Liver (tissue), 3 donors: Measurements from ENCODE around the gene JDP2.

Experiments used
- EGR1 ChIP-seq, 2 donors: IDR thresholded peaks; 2 replicates each; pipeline ENCODE4 v1.6.1; 2016 to 2018; ENCODE audit warnings: antibody characterized with exemption in 2 of 2, low read depth in 2 of 2
- JUND ChIP-seq, 2 donors: IDR thresholded peaks; 2 replicates each; pipeline ENCODE4 v1.6.1; 2016; ENCODE audit warnings: antibody characterized with exemption in 2 of 2
- RAD21 ChIP-seq, 2 donors: IDR thresholded peaks; 2 replicates each; pipeline ENCODE4 v1.6.1; 2016; ENCODE audit warnings: antibody characterized with exemption in 2 of 2, mild to moderate bottlenecking in 2 of 2
- TAF1 ChIP-seq: conservative IDR thresholded peaks from 2 replicates; pipeline ENCODE4 v1.6.1; 2016; ENCODE audit warnings: antibody characterized with exemption, mild to moderate bottlenecking
- YY1 ChIP-seq: IDR thresholded peaks from 2 replicates; pipeline ENCODE4 v1.6.1; 2016; ENCODE audit warnings: antibody characterized with exemption, mild to moderate bottlenecking
- TF ChIP-seq, protein P1 (sequence below): fragments of 150-350 bp; IDR thresholded peaks from 2 replicates; pipeline ENCODE4 v1.5.1; 2017; ENCODE audit warnings: improper control_type of control experiment, low read depth, low read length; ENCODE audit not compliant: missing input control
- TF ChIP-seq, protein P2 (sequence below): IDR thresholded peaks from 2 replicates; pipeline ENCODE4 v1.6.1; 2016; ENCODE audit warnings: antibody characterized with exemption
- TF ChIP-seq, protein P3 (sequence below): IDR thresholded peaks from 2 replicates; pipeline ENCODE4 v1.6.1; 2016; ENCODE audit warnings: antibody characterized with exemption
- TF ChIP-seq, protein P4 (sequence below): IDR thresholded peaks from 2 replicates; pipeline ENCODE4 v1.6.1; 2016; ENCODE audit warnings: antibody characterized with exemption
- donor health status: healthy.
- donor health status: healthy.

DNA sequence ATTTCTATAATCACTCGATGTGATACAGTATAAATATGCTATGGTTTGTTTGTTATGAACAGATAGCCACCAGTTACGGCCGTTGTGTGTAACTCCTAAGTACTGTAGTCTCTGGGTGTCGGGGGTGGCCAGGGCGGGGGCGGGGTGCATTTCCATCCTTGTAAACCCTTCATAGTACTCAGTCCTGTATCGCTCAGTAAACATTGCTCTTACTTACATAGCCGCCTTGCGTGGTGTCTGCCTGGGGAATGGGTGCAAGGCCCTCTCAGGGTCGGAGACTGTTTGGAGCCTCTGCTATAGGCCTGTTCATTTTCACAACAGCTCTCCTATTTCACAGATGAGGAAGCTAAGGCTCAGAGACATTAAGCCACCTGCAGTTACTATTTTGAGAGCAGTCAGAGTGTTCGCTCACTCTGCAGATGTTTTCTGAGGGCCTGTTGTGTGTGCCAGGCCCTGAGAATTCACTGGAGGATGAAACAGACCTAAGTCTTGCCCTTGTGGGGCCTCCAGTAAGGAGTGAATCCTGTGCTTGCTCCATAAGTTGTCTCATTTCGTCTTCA, 42.5 kb downstream of the JDP2 start:
- TF ChIP-seq, protein P1, sequence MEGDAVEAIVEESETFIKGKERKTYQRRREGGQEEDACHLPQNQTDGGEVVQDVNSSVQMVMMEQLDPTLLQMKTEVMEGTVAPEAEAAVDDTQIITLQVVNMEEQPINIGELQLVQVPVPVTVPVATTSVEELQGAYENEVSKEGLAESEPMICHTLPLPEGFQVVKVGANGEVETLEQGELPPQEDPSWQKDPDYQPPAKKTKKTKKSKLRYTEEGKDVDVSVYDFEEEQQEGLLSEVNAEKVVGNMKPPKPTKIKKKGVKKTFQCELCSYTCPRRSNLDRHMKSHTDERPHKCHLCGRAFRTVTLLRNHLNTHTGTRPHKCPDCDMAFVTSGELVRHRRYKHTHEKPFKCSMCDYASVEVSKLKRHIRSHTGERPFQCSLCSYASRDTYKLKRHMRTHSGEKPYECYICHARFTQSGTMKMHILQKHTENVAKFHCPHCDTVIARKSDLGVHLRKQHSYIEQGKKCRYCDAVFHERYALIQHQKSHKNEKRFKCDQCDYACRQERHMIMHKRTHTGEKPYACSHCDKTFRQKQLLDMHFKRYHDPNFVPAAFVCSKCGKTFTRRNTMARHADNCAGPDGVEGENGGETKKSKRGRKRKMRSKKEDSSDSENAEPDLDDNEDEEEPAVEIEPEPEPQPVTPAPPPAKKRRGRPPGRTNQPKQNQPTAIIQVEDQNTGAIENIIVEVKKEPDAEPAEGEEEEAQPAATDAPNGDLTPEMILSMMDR, result no peak
- TF ChIP-seq TAF1 (no peak), RAD21 (IDR thresholded peaks at IDR 0.05) (no peak), YY1 (no peak), JUND (IDR thresholded peaks at IDR 0.05) (no peak), EGR1 (IDR thresholded peaks at IDR 0.05; ENCODE audit: low read depth in 2 of 2) (no peak)
- TF ChIP-seq, protein P2, sequence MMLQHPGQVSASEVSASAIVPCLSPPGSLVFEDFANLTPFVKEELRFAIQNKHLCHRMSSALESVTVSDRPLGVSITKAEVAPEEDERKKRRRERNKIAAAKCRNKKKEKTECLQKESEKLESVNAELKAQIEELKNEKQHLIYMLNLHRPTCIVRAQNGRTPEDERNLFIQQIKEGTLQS, result no peak
- TF ChIP-seq, protein P3, sequence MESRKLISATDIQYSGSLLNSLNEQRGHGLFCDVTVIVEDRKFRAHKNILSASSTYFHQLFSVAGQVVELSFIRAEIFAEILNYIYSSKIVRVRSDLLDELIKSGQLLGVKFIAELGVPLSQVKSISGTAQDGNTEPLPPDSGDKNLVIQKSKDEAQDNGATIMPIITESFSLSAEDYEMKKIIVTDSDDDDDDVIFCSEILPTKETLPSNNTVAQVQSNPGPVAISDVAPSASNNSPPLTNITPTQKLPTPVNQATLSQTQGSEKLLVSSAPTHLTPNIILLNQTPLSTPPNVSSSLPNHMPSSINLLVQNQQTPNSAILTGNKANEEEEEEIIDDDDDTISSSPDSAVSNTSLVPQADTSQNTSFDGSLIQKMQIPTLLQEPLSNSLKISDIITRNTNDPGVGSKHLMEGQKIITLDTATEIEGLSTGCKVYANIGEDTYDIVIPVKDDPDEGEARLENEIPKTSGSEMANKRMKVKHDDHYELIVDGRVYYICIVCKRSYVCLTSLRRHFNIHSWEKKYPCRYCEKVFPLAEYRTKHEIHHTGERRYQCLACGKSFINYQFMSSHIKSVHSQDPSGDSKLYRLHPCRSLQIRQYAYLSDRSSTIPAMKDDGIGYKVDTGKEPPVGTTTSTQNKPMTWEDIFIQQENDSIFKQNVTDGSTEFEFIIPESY, result no peak
- TF ChIP-seq, protein P4, sequence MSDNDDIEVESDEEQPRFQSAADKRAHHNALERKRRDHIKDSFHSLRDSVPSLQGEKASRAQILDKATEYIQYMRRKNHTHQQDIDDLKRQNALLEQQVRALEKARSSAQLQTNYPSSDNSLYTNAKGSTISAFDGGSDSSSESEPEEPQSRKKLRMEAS, result no peak
